ENCODE data around the gene PCSK1N. TPM values are rescaled to one million over a fixed set of nuclear protein-coding genes. Genes with fewer than 3 reads are reported as not detected.

Gene PCSK1N
- total and polyA plus RNA-seq, 9 of the 15 experiments (the other 6 are each of a cell fraction or from before 2014, with no cell fraction given), result 0.07 to 0.55 (median 0.54) TPM; not detected in 6

- TF ChIP-seq ARID3A (IDR thresholded peaks at IDR 0.05; ENCODE audit: borderline replicate concordance, low read depth, low read length) (no peak), ZMIZ1 (IDR thresholded peaks at IDR 0.05; ENCODE audit: low read depth in 2 of 2, low read length in 2 of 2) (no peak), SPI1 (IDR thresholded peaks at IDR 0.05; ENCODE audit: borderline replicate concordance, low read depth, low read length) (no peak), MIER1 (IDR thresholded peaks at IDR 0.05; ENCODE audit: low read depth) (0 out of 2 replicates have a peak, but pooled peaks have one; percentile 38), ZNF57 (CRISPR knock-in tag; IDR thresholded peaks at IDR 0.05) (no peak), ZNF24 (IDR thresholded peaks at IDR 0.05) (peak; percentile 32; the same call in 1 of the 2 replicates), TCF15 (CRISPR knock-in tag; IDR thresholded peaks at IDR 0.05) (no peak), ZNF316 (IDR thresholded peaks at IDR 0.05) (no peak), RNF2 (IDR thresholded peaks at IDR 0.05) (peak; percentile 81), ZNF668 (CRISPR knock-in tag; IDR thresholded peaks at IDR 0.05) (0 out of 2 replicates have a peak, but pooled peaks have one; percentile 33), ZBTB11 (CRISPR knock-in tag; IDR thresholded peaks at IDR 0.05) (0 out of 6 replicates have a peak, but pooled peaks of 1 of the 3 experiments have one; percentile 27), KAT2B (IDR thresholded peaks at IDR 0.05; ENCODE audit: low read depth, low read length) (no peak), MCM5 (IDR thresholded peaks at IDR 0.05; ENCODE audit: low read depth) (no peak), HNRNPH1 (optimal IDR thresholded peaks at IDR 0.05; ENCODE audit: low read depth, low read length) (no peak), SREBF1 (IDR thresholded peaks at IDR 0.05; ENCODE audit: borderline replicate concordance, low read depth, low read length) (no peak), ZNF717 (CRISPR knock-in tag; IDR thresholded peaks at IDR 0.05) (no peak), HDAC6 (IDR thresholded peaks at IDR 0.05; ENCODE audit: low read depth, low read length) (no peak), DLX4 (CRISPR knock-in tag; IDR thresholded peaks at IDR 0.05) (no peak), PPARD (CRISPR knock-in tag; IDR thresholded peaks at IDR 0.05) (no peak)
These were observed 49.7 kb downstream of the PCSK1N start (continued) for GRCh38 chrX:48785540-48786214.

Measured in K562 (cell line).